HG03354 (cell line): ENCODE results near the gene TCP11.

Experiments used
- ATAC-seq: cut with Tn5 transposase; IDR thresholded peaks from one replicate; pipeline ENCODE4 v1.9.1; 2021; ENCODE audit warnings: mild to moderate bottlenecking; ENCODE audit not compliant: unreplicated experiment, poor library complexity, severe bottlenecking

The TCP11 gene

DNA sequence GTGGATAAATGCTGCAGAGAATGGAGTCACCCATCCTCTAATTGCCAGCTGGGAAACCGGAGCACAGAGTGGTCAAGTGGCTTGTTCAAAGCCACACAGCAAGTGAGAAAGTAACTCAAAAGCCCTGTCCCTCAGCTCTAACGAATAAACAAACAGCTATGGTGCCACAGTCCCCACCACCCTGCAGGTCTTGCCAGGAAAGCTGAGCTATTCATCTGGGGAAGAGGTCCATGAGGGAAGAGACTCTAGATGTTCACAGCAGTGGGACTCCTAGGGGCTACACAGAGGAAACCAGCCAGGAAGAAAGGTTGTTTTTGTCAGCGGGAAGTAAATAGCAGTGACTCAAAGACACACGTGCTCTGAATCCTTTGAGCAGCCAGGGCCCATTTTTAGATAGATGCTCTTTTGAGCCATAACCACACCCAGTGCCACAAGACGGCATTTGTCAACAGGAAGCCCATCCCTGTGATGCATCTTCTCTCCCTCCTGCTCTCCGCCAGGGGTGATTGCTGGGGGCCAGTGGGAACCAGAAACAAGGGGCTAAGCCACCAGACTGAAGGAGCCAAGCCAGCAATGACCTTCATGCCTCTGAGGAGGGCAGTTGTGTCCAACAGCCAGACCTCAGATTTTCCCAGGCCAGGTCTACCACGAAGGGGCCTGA, 32.4 kb upstream of the TCP11 start:
- no peak for ATAC-seq

DNA sequence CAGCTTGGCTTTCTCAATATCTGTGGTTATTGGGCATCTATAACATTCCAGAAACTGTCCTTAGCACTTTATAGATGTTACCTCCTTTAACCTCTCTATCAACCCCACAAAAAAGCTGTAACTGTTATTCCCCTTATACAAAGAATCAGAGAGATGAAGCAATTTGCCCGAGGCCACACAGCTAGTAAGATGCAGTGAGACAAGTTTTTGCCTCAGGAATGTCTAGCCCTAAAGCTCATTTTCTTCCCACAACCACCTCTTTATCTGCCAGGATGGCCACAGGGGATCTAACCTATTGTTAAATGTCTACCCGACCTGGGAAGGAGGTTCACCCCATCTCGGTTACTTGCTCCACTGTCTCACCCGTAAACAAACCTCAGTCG, 31.9 kb upstream of the TCP11 start:
- ATAC-seq = no peak

DNA sequence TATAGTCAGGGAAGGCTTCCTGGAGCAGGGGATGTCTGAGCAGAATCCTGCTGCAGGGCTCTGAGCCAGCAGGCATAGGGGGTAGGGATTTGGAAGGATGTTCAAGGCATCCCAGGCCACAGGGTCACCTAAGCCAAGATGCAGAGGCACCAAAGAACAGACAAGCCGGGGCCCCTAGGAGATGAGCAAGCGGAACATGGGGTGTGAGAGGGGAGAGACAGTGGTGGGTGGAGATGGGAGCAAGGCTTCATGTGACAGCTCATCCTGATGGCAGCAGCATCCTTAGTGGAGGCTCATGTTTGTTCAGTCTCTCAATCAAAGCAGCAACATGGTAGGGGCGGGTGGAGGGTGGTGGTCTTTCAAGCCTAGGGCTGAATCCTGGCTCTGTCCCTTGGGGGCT, 29.8 kb upstream of the TCP11 start:
- no peak for ATAC-seq

DNA sequence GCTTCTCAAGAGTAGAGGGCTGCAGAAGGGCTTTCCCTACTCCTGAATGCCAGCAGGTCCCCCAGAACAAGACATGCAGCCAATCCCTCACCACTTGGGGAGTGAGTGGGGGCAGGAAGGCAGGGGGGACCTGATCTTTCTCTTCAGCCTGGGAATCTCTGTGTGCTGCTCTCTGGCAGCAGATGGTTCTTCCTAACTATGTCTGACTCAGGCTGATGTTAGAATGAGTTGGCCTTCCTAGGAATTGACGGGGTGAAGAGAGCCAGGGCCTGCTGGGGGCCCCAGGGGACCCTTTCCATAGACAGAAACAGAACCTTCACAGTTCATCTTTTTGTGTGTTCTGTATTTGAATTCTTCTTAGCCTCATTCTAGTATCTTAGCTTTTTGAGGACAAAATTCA, 29.0 kb upstream of the TCP11 start:
- ATAC-seq = no peak

DNA sequence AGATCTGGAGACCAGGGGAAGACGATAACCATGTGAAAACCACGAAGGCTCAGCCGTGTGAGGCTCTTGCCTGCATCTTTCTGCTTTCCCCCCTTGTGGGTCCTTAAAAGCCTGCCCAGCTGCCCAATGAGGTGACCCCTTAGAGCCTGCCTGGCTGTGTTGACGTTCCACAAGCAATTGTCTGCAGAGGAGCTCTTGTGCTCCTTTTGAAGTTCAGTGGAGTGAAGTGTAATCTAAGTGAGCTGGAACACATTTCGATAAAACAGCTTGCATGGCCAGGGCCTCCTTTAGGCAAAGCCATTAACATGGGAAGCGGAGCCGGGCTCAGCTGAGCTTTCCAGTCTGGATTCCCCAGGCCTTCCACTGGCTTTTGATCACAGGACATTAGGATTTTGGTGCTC, 27.3 kb upstream of the TCP11 start:
- no peak for ATAC-seq

DNA sequence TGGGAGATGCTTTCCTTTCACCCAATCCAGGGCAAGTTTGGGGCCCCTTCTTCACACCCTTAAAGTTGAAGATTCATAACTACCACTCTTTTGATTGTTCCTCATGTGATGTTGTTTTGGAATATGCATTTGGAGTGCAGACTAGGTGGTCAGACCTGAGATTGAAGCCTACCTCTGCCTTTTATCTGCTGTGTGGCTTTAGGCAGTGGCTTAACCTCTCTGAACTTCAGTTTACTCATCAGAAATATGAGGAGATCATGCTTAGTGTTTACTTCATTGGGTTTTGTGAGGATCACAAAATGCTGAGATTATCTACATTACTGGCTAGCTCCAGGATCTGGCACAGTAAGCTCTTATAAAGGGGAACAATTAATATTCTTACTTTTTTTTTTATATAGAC, 26.4 kb upstream of the TCP11 start:
- no peak for ATAC-seq

DNA sequence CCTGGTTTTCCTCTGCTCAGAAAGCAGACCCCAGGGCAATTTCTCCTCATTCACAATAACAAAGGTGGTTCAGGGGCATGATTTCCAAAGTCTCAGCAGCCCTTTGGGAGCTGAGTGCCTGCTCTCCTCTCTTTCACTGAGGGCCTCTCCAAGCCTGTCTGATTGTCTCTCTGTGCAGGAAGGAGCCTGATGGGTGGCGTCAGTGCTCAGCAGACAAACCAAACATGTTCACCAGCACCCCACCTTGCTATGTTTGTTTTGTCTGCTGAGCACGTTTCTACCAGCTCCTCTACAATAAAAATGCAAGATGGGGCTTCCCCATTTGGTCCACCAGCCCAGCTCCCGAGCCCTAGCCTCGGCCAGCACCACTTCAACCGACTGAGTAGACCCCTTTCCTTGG, 25.4 kb upstream of the TCP11 start:
- no peak for ATAC-seq

DNA sequence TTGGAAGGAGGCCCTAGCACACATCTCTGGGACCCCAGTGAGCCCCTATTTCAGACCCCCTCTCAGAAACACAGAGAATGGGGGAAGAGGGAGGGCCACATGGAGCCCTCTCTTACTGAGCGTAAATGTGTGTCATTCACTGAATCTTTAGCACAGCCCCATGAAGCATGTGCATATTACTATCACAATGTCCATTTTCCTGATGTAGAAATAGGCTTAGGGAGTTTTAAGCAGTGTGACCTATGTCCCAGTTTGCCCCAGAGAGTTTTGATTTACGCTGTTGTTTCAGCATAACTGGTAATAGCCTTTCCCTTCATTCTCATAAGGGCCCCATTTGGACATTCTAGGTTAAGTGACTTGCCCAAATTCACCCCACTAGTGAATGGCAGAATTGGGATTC, 25.0 kb upstream of the TCP11 start:
- no peak for ATAC-seq

DNA sequence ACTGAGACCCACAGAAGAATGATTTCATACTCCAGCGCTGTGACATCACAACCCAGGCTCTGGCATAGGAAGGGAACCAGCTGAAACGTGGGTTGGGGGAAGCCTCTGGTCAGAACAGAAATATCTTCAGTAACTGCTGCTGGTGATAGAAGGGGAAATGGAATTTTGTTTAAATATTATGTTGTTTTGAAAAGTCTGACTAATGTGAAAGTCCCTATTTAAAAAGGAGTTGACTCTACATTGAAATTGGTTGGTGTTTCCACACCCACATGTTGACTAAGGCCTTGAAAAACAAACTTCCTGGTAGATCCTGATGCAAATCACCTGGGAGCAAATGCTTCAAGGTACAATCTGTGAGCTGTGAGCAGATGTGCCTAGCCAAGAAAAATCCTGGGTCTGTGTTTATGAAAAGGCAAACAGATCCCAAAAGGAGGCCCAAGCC, 24.5 kb upstream of the TCP11 start:
- ATAC-seq = no peak

DNA sequence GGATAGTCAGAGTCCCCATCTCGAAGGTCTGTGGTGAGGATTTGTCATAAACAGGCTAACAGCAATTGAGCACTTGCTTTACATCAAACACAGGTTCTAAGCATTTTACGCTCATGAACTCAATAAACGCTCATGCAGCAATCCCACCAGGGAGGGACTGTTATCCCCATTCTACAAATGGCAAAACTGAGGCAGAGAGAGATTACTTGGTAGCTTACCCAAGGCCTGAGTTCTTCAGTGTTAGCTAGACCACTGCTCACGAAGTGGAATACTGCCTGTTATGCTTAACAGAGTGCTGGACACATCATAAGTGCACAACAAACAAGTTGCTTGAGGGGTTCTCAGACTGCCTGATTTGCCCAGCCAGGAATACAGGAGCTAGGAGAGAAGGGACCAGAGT, 23.7 kb upstream of the TCP11 start:
- ATAC-seq = no peak

DNA sequence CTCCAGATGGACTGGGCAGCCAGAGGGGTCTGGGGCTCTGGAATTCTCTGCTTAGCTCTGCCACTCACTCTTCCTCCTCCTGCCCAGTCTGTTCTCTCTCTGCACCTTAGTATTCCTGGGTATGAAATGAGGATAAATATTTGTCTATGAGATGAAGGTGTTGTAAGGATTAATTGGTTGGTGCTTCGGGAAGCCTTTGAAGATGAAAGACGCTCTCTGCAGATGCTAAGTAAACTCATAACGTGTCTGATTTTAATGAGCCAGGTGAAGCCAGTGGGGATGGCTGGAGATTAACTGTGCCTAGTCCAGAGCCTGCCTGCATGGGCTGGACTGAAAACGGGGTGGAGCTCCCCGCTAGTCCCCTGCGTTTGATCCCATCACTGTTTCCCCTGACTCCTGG, 23.1 kb upstream of the TCP11 start:
- ATAC-seq = no peak

DNA sequence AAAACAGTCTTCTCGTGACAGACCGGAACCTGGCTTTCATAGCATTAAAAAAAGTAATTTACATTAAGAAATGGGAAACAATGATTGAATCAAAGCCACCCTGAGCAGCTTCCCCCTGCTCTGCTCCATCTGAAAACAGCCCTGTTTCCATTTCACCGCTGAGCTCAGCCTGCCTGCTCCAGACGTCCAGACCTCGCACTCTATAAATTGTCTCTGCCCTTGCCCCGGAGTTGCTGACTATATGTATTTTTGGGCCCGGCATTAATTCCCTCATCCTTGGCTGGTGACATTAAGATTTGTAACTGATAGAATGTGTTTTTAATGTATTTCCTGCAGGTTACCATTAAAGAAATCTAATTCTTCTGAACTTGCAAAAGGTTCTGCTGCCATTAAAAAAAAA, 22.7 kb upstream of the TCP11 start:
- ATAC-seq = no peak

DNA sequence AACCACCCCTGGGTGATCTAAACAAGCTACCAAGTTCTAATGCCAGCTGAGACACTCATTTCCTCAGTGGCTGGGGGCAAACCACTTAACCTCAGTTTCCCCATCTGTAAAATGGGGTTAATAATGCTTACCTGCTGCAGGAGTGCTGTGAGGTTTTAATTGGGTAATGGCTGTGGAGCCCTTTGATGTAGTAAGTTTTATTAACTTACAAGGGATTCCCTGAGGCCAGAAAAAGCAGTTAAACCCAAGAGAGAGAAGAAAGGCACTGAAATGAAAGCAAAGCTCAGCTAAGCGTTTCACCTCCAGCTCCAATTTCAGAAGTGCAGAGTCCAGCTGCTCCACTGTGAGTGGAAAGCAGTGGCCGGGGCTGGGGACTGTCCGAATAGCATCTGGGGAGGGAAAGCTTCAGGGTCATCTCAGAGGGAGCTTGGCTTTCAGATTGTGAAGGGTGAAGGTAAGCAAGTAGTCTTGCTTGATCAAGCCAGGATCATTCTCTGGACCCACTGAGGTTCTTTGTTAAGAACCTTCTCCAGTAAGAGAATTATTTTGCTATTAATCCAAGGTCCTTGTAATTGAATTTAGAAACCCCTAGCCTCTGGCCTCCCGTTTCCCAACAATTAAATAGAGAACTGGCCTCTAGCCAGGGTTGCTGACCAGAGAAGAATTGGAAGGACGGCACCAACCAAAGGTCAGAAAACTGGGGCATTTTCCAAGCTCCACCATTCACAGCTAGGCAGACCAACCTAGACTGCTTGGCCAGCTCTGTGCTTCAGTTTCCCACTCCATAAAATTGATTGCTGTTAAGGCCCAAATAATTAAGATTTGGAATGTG, 20.9 kb upstream of the TCP11 start:
- no peak for ATAC-seq

DNA sequence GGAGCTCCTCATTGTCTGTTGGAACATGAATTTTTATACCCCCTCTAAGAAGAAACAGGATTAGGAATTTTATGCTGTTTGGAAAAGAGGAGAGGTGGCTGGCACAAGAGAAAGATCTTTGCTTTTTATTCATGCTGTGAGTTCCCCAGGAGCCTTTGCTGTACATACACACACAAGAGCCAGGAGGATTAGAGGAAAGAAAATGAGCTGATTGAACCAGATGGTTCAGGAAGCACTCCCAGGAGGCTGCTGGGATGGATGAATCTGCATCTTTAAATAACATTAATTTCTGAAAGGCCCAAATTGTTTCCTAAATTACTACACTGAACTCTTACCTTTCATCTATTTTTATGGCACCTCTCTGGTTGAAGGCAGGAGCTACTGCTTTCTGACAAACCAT, 20.1 kb upstream of the TCP11 start:
- no peak for ATAC-seq

DNA sequence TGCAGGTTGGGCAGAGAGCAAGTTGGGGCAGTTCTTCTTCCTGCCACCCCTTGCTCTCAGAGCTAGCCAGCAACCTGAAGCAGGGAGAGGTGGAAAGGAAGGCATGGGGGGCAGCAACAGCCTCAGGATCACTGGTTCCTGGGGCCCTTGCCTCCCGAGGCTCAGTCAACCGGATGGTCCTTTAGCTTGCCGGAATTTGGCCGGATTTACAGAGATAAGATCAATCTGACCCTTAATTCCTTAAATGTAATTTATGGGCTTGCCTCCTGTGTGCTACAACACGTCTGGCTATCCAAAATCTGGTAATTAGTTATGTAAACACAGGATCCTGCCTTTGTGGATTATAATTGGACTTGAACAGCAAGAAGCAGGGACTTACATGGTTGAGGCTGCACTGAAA, 19.5 kb upstream of the TCP11 start:
- ATAC-seq = no peak

DNA sequence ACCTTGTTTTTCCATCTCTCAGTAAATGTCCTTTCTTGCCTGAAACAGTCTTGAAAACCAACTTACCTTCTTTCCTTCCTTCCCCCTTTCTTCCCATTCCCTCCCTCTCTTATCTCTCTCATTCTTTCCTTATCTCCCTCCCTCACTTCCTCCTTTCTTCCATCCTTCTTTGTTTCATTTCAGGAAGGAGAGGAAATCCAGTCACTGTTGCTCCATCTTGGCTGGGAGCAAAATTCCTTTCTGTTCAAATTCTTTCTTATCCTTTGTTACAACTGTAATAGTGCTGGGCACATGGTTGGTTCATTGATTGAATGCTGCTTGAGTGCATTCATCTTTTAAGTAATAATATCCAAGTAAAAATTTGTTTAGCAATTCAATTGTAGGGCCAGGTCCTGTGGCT, 17.4 kb upstream of the TCP11 start:
- no peak for ATAC-seq

DNA sequence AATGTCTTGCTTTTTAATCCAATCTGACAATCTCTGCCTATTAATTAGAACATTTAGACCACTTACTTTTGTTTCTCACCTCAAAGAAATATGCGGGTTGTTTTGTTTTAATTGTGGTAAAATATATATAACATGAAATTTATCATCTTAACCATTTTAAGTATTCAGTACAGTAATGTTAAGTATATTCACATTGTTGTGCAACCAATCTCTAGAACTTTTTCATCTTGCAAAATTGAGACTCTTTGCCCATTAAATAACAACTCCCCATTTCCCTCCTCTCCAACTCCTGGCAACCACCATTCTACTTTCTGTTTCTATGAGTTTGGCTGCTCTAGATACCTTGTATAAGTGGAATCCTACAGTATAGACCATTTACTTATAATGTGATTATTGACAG, 13.8 kb upstream of the TCP11 start:
- ATAC-seq = no peak

DNA sequence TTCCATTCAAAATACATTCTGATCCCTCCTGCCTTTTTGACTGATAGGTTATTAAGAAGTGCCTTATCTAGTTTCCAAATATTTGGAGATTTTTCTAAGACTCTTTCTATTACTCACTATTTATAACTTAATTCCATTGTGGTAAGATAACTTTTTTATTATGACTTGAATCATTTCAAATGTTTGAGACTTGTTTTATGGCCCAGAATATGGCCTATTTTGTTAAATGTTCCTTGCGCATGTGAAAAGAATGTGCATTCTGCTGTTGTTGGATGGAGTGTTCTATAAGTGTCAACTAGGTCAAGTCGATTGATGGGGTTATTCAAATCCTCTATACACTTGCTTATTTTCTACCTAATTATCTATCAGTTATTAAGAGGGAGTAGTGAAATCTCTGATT, 13.1 kb upstream of the TCP11 start:
- ATAC-seq = no peak

DNA sequence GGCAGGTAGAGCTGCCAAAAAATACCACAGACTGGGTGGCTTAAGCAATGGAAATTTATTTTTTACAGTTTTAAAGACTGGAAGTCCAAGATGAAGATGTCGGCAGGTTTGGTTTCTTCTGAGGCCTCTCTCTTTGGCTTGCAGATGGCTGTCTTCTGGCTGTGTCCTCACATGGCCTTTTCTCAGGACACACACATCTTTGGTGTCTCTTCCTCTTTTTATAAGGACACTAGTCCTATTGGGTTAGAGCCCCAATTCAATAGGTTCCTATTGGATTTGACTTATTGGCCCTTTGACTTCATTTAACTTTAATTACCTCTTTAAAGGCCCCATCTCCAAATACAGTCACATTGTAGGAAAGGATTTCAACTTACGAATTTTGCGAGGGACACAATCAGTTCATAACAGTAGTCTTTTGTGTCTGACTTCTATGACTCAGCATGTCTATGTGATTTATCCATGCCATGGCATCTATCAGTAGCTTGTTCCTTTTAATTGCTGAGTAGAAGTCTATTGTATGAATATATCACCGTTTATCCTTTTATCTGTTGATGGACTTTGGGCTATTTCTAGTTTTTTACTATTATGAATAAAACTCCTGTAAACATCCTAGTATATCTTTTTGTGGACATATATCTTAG, 11.0 kb upstream of the TCP11 start:
- ATAC-seq = no peak

DNA sequence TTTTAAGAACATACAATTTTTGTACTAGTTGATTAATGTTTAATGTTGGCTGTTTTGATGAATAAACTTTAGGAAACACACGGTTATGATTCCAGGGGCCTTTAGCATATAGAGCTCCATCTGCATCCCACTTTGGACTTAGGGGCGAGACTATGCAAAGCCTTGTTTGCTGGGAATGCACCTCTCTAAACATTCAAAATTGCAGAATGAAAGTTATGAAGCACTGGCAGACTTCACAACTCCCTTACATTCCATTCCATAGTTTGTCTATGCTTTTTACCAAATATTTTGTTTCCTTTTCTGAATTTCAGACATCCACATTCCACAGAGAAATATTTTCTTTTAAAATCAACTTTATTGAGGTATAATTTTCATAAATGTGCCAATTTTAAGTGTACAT, 10.3 kb upstream of the TCP11 start:
- no peak for ATAC-seq

DNA sequence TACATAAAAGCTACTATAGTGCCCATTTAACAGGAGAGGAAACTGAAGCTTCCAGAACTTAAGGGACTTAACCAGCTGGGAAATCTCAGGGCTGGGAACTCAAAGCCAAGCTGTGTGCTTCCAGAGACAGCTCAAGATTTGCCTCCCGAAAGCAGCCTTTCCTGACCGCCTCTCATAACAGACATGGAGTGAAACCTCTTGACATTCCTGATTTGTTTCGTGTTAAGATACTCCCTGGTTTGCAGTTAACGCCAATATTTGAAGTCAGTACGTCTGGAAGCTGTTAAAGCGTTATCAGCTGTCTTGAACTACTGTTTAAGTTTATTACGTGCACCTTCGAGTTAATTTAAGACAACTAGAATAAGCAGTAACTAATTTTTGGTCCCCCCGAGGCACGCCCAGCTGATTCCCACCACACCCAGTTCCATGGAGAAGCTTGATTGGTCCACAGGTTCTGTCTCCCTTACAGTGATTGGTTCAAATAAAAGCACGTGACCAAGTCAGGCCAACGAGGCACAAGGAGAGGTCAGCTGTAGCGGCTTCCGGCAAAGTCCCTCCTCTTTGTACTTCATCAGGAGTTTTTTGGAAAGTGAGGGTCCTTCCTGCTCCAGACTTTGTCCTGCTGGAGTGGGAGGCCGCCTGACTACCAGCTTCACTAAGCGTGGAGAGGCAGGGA, 8.9 kb upstream of the TCP11 start:
- no peak for ATAC-seq
